Measurements from ENCODE around the gene PSMB7.
A peak's percentile ranks its signal among the peaks of the same experiment; 100 is the strongest.

PSMB7 gene

DNA sequence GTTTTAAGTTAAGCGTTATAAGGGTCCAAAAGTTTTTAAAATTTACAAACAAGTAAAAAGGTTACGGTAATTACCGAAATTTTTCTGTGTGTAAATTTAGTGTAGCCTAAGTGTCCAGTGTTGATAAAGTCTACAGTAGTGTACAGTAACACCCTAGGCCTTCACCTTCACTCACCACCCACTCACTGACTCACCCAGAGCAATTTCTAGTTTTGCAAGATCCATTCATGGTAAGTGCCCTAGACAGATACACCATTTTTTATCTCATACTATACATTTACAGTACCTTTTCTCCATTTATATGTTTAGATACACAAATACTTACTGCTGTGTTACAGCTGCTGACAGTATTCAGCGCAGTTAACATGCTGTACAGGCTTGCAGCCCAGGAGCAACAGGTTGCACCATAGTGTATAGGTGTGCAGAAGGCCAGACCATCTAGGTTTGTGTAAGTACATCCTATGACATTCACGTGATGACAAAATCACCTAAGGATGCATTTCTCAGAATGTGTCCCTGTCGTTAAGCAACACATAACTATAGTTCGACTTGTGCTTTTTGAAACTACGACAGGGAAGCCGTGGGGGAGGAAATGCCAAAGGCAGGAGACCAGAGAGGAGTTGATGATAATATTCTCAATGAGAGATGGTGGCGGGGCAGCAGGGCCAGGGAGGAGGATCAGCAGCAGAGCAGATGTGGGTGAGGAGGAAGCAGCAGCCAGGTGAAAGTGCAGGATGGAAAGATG lies 48.6 kb downstream of the PSMB7 start:
- peaks cover 2% of the 10 kb centered on the region; the same call in 1 of the 2 replicates for H3K9me3 ChIP-seq
- TF ChIP-seq, protein P1, sequence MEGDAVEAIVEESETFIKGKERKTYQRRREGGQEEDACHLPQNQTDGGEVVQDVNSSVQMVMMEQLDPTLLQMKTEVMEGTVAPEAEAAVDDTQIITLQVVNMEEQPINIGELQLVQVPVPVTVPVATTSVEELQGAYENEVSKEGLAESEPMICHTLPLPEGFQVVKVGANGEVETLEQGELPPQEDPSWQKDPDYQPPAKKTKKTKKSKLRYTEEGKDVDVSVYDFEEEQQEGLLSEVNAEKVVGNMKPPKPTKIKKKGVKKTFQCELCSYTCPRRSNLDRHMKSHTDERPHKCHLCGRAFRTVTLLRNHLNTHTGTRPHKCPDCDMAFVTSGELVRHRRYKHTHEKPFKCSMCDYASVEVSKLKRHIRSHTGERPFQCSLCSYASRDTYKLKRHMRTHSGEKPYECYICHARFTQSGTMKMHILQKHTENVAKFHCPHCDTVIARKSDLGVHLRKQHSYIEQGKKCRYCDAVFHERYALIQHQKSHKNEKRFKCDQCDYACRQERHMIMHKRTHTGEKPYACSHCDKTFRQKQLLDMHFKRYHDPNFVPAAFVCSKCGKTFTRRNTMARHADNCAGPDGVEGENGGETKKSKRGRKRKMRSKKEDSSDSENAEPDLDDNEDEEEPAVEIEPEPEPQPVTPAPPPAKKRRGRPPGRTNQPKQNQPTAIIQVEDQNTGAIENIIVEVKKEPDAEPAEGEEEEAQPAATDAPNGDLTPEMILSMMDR (IDR thresholded peaks at IDR 0.05; ENCODE audit: low read depth, low read length), result no peak
- peaks cover 21% of the 10 kb centered on the region for H3K4me1 ChIP-seq
- DNase-seq, result no peak
- no peaks in the 10 kb centered on the region; the same call in 1 of the 2 replicates for H3K36me3 ChIP-seq
- H3K27me3 ChIP-seq, result no peaks in the 10 kb centered on the region
- H3K4me3 ChIP-seq (ENCODE audit: low read depth, low read length), result no peak overlapping the region

DNA sequence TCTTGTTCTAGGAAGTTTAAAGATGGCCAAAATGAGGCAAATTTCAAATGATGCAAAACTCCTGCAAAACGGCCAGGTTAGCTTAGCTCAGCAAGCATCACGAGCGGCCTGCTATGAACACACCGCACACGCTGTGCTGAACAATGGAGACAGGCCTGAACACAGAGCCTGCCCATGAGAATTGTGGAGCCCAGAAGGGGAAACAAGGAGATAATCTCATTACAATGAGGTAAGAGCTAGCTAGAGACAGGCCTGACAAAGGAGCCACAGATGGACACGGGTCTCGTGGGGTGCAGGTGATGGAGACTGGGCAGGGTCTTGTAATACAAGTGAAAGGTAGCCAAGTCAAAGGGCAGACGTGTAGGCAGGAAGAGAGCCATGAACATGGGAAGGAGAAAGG lies 50.2 kb downstream of the PSMB7 start:
- peaks cover 21% of the 10 kb centered on the region for H3K4me1 ChIP-seq
- DNase-seq, result peak; percentile 41
- TF ChIP-seq, protein P1 (IDR thresholded peaks at IDR 0.05; ENCODE audit: low read depth, low read length), result no peak
- H3K36me3 ChIP-seq, result no peaks in the 10 kb centered on the region; the same call in 1 of the 2 replicates
- no peak overlapping the region for H3K4me3 ChIP-seq (ENCODE audit: low read depth, low read length)
- peaks cover 2% of the 10 kb centered on the region; the same call in 1 of the 2 replicates for H3K9me3 ChIP-seq
- no peaks in the 10 kb centered on the region for H3K27me3 ChIP-seq

DNA sequence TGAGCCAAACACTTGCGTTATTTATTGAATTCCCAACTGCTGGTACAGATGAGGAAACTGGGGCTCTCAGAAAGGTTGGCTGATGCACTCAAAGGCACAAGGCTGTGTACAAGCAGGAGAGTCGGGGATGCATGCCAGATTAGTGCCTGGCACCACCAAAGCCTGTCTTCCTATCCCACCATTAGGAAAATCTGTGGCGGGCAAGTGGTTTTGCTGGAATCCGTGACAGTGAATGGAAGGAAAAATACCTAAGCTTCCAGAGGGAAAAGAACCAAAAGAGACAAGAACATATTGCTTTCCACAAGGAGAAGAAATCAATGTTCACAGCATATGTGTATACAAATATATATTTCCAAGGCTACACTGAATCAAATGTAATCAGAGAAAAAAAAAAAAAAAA lies 51.1 kb downstream of the PSMB7 start:
- peaks cover 15% of the 10 kb centered on the region for H3K4me1 ChIP-seq
- no peaks in the 10 kb centered on the region for H3K27me3 ChIP-seq
- H3K4me3 ChIP-seq (ENCODE audit: low read depth, low read length), result no peak overlapping the region
- no peaks in the 10 kb centered on the region; the same call in 1 of the 2 replicates for H3K36me3 ChIP-seq
- TF ChIP-seq, protein P1 (IDR thresholded peaks at IDR 0.05; ENCODE audit: low read depth, low read length), result no peak
- peaks cover 2% of the 10 kb centered on the region; the same call in 1 of the 2 replicates for H3K9me3 ChIP-seq
- DNase-seq, result no peak

DNA sequence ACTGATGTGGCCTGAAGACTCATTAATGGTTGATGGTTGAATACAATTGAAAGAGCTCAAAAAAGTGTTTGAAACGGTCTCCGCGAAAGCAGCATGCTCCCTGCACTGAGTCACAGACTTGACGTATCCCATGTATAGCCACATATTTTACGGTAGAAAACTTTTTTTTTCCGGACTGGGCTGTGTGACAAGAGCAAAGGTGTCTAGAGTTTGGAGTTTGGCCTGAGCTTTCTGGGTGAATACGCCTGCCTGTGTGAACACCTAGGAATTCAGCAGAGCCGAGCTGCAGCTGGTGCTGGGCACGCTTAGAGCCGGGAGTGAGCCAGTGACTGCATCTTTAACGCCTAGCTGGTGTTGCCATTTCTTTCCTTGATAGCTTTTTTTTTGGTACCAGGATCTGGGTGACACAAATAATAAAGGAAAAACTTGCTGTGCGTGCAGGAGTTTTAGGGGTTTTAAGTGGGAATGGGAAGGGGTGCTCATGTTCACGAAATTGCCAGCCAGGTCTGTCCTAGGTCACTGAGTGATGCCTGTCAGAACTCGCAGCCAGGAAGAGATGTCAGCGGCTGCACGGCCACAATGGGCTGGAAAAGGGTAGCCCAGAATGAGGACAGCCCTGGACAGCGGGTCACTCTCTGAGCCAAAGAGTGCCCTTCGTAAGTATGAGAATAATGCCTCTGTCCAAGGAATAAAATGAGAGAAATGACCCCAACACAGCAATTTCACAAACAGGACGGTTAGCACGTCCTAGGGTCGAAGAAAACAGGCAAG lies 51.7 kb downstream of the PSMB7 start:
- no peak for DNase-seq
- TF ChIP-seq, protein P1 (IDR thresholded peaks at IDR 0.05; ENCODE audit: low read depth, low read length), result no peak
- H3K27me3 ChIP-seq, result no peaks in the 10 kb centered on the region
- no peaks in the 10 kb centered on the region; the same call in 1 of the 2 replicates for H3K36me3 ChIP-seq
- peaks cover 2% of the 10 kb centered on the region; the same call in 1 of the 2 replicates for H3K9me3 ChIP-seq
- no peak overlapping the region for H3K4me3 ChIP-seq (ENCODE audit: low read depth, low read length)
- H3K4me1 ChIP-seq, result peaks cover 15% of the 10 kb centered on the region

DNA sequence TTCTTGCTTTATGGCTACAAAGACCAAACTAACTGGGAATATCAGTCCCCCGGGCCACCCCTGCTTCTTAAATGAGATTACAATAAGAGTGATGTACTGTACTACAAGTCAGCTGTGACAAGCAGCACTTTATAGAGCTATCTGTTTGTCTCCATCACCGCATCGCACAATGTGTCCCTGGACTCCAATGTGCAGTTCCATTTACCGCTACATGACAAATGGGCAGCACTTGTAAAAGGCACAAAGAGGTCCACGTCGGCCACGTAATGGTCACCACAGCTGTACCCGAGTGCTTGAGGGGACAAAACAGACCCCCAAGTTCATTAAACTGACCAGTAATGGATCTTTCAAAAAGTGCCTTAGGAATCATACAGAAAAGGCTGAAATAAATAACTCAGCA lies 54.1 kb downstream of the PSMB7 start:
- peaks cover 8% of the 10 kb centered on the region for H3K4me1 ChIP-seq
- H3K27me3 ChIP-seq, result no peaks in the 10 kb centered on the region
- no peaks in the 10 kb centered on the region; the same call in 1 of the 2 replicates for H3K36me3 ChIP-seq
- H3K4me3 ChIP-seq (ENCODE audit: low read depth, low read length), result no peak overlapping the region
- TF ChIP-seq, protein P1 (IDR thresholded peaks at IDR 0.05; ENCODE audit: low read depth, low read length), result no peak
- H3K9me3 ChIP-seq, result no peaks in the 10 kb centered on the region
- DNase-seq, result no peak

All from BE2C (cell line).